NCI-H128 (cell line): ENCODE results near the gene BCR.

ENCODE experiments used
- DNase-seq: peaks from one replicate; lab custom pipeline; 2025; ENCODE audit not compliant: unreplicated experiment; lab: John Stamatoyannopoulos, UW

BCR gene

GRCh38 chr22:23258826-23259170 is 78.5 kb downstream of the BCR start:
- DNase-seq = no peak

GRCh38 chr22:23259916-23260644 is 79.8 kb downstream of the BCR start:
- DNase-seq = no peak

GRCh38 chr22:23260645-23261581 is 80.6 kb downstream of the BCR start:
- no peak for DNase-seq

GRCh38 chr22:23261900-23262450 is 81.7 kb downstream of the BCR start:
- DNase-seq = no peak

- DNase-seq = no peak
Measured at GRCh38 chr22:23262518-23263332, 82.4 kb downstream of the BCR start.

- DNase-seq = no peak
Measured at GRCh38 chr22:23263651-23264555, 83.6 kb downstream of the BCR start.

GRCh38 chr22:23264610-23265367 is 84.5 kb downstream of the BCR start:
- no peak for DNase-seq

- no peak for DNase-seq
Measured at GRCh38 chr22:23265368-23265700, 85.0 kb downstream of the BCR start.

- no peak for DNase-seq
Measured at GRCh38 chr22:23266780-23267179, 86.5 kb downstream of the BCR start.

GRCh38 chr22:23267226-23268043 is 87.1 kb downstream of the BCR start:
- DNase-seq = no peak

- DNase-seq = no peak
Measured at GRCh38 chr22:23268139-23268712, 87.9 kb downstream of the BCR start.

- no peak for DNase-seq
Measured at GRCh38 chr22:23268877-23269276, 88.6 kb downstream of the BCR start.

GRCh38 chr22:23269441-23270211 is 89.3 kb downstream of the BCR start:
- DNase-seq = no peak

GRCh38 chr22:23270212-23270733 is 90.0 kb downstream of the BCR start:
- no peak for DNase-seq

- no peak for DNase-seq
Measured at GRCh38 chr22:23270798-23271596, 90.7 kb downstream of the BCR start.

GRCh38 chr22:23271597-23271908 is 91.2 kb downstream of the BCR start:
- no peak for DNase-seq

- DNase-seq = no peak
Measured at GRCh38 chr22:23272371-23272770, 92.1 kb downstream of the BCR start.
